ENCODE results near the gene GUCD1. TPM values are rescaled to one million over a fixed set of nuclear protein-coding genes. Genes with fewer than 3 reads are reported as not detected.

GUCD1 gene
- total and polyA plus RNA-seq, 8 donors = 81.7 to 188 (median 89.9) TPM

DNA sequence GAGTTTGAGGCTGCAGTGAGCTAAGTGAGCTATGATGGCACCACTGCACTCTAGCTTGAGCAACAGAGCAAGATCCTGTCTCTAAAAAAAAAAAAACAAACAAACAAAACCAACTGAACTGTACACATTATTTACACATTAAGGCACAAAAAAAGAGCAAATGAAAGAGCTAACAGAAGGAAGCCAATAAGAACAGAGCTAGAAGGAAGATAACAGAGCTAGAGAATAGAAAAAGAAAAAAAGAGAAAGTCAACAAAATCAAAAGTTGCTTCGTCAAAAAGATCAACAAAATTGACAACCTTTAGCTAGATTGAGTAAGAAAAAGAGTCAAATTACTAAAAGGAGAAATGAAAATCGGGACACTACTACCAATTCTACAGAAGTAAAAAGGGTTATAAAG lies 25.0 kb downstream of the GUCD1 start:
- H3K36me3 ChIP-seq = no peaks in the 10 kb centered on the region
- intact Hi-C loops (cut with DNase I) = no loop called here
- TF ChIP-seq, protein P1, sequence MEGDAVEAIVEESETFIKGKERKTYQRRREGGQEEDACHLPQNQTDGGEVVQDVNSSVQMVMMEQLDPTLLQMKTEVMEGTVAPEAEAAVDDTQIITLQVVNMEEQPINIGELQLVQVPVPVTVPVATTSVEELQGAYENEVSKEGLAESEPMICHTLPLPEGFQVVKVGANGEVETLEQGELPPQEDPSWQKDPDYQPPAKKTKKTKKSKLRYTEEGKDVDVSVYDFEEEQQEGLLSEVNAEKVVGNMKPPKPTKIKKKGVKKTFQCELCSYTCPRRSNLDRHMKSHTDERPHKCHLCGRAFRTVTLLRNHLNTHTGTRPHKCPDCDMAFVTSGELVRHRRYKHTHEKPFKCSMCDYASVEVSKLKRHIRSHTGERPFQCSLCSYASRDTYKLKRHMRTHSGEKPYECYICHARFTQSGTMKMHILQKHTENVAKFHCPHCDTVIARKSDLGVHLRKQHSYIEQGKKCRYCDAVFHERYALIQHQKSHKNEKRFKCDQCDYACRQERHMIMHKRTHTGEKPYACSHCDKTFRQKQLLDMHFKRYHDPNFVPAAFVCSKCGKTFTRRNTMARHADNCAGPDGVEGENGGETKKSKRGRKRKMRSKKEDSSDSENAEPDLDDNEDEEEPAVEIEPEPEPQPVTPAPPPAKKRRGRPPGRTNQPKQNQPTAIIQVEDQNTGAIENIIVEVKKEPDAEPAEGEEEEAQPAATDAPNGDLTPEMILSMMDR (IDR thresholded peaks at IDR 0.05) = no peak

DNA sequence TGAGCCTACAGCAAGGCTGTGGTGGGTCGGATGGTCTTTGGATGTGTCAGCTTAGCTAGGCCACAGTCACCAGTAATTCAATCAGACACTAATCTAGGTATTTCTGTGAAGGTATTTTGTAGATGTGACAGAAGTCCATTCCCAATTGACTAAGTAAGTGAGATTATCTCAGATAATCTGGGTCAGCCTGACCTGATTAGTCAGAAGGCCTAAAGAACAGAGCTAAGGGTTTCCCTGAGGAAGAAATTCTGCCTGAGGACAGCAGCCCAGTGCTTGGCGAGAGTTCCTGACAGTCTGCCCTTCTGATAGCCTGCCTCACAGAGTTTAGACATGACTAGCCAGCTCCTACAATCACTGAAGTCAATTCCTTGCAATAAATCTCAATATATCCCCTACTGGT lies 28.7 kb downstream of the GUCD1 start:
- ATAC-seq (no peak), DNase-seq (no peak)
- Histone ChIP-seq H3K9me3 (no peaks in the 10 kb centered on the region), H3K27ac (no peak overlapping the region), H3K4me3 (no peak overlapping the region), H3K4me1 (peaks cover 4 to 23% of the 10 kb centered on the region in 2 donors), H3K27me3 (no peaks in the 10 kb centered on the region), H3K36me3 (no peaks in the 10 kb centered on the region)
- intact Hi-C loops (cut with DNase I) = no loop called here
- TF ChIP-seq, protein P1 (IDR thresholded peaks at IDR 0.05) = no peak

More for the DNA sequence above, 25.0 kb downstream of the GUCD1 start:
- no peak overlapping the region for H3K27ac ChIP-seq
- DNase-seq (no peak), ATAC-seq (no peak)
- no peaks in the 10 kb centered on the region for H3K9me3 ChIP-seq
- peaks cover 4 to 8% of the 10 kb centered on the region in 2 donors for H3K4me1 ChIP-seq
- no peak overlapping the region for H3K4me3 ChIP-seq
- H3K27me3 ChIP-seq = no peaks in the 10 kb centered on the region

- no peak overlapping the region for H3K4me3 ChIP-seq
- H3K9me3 ChIP-seq = no peaks in the 10 kb centered on the region
- intact Hi-C loops (cut with DNase I) = no loop called here
- H3K36me3 ChIP-seq = no peaks in the 10 kb centered on the region
- ATAC-seq (peak; percentile 74), DNase-seq (peak; percentile 59 to 86 (median 68))
- H3K27me3 ChIP-seq = no peaks in the 10 kb centered on the region
- H3K4me1 ChIP-seq = peaks cover 4 to 29% of the 10 kb centered on the region in 2 donors
- no peak overlapping the region for H3K27ac ChIP-seq
- TF ChIP-seq, protein P1 (IDR thresholded peaks at IDR 0.05) = peak; percentile 80 to 85
Observed at GRCh38 chr22:24525416-24526037, 29.4 kb downstream of the GUCD1 start.

- intact Hi-C loops (cut with DNase I) = no loop called here
Observed at GRCh38 chr22:24523873-24524272, 31.1 kb downstream of the GUCD1 start.

DNA sequence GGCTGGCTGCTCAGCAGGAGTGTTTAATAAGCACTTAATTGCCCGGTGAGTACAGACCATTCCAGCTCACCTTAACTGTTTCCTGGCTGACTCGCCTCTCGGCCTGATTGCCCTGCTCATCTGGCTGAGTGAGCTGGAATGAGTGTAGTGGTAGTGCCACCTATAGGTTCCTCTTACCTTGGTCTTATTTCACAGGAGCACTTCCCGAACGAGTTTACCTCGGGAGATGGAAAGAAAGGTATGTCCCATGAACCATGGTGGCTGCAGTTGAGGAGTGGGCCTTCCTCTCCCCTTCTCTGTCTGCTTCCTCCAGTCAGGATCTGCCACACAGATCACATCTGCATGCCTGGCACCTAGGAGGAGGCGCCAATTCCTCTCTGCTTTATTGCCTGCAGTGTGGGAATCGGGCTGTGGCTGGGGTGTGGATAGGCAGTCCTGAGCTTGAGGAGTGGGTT lies 33.1 kb downstream of the GUCD1 start:
- peaks cover 4 to 52% of the 10 kb centered on the region in 2 donors for H3K4me1 ChIP-seq
- H3K27me3 ChIP-seq = no peaks in the 10 kb centered on the region
- intact Hi-C loops (cut with DNase I) = no loop called here
- ATAC-seq = peak; percentile 96
- H3K9me3 ChIP-seq = no peaks in the 10 kb centered on the region
- H3K4me3 ChIP-seq = no peak overlapping the region
- no peaks in the 10 kb centered on the region for H3K36me3 ChIP-seq
- TF ChIP-seq, protein P1 (IDR thresholded peaks at IDR 0.05) = peak; percentile 19 to 43
- peak overlapping the region in 1 of 2 donors; percentile 23 for H3K27ac ChIP-seq
- peak in 2 of 4 donors; percentile 78 to 81 for DNase-seq

More at GRCh38 chr22:24523873-24524272, 31.1 kb downstream of the GUCD1 start:
- DNase-seq (no peak), ATAC-seq (no peak)
- Histone ChIP-seq H3K27me3 (no peaks in the 10 kb centered on the region), H3K4me3 (no peak overlapping the region), H3K36me3 (no peaks in the 10 kb centered on the region), H3K9me3 (no peaks in the 10 kb centered on the region), H3K4me1 (peaks cover 4 to 46% of the 10 kb centered on the region in 2 donors), H3K27ac (no peak overlapping the region)
- TF ChIP-seq, protein P1 (IDR thresholded peaks at IDR 0.05) = no peak
